SU-DHL-6 (cell line): Measurements from ENCODE around the gene AHR.

ENCODE experiments used
- CTCF ChIP-seq: fragments of 200-600 bp; sonication (generic); IDR thresholded peaks from one replicate; pipeline ENCODE4 v1.5.1; 2017; ENCODE audit warnings: antibody characterized with exemption, mild to moderate bottlenecking, low read length, moderate library complexity; ENCODE audit not compliant: insufficient read depth, poor library complexity, severe bottlenecking
- EZH2phosphoT487 ChIP-seq: fragments of 200-600 bp; sonication (generic), shearing (Covaris generic); conservative IDR thresholded peaks from 2 replicates; pipeline ENCODE4 v1.6.1; 2018; ENCODE audit warnings: mild to moderate bottlenecking, antibody characterized with exemption, low read length, moderate library complexity, mixed read lengths

- TF ChIP-seq CTCF (no peak), EZH2phosphoT487 (no peak)
These were observed 59.5 kb downstream of the AHR start for GRCh38 chr7:17357952-17358351.
